HEK293T (cell line): ENCODE measurements around the gene KLF6.

ENCODE experiments used
- ARNT ChIP-seq: fragments of 450-650 bp; IDR thresholded peaks from 2 replicates; pipeline ENCODE4 v1.6.1; 2017; ENCODE audit warnings: mild to moderate bottlenecking
- BHLHE40 ChIP-seq: fragments of 450-650 bp; IDR thresholded peaks from 2 replicates; pipeline ENCODE4 v1.6.1; 2016; ENCODE audit warnings: mild to moderate bottlenecking, moderate library complexity, borderline replicate concordance
- ELF4 ChIP-seq: fragments of 450-650 bp; IDR thresholded peaks from 2 replicates; pipeline ENCODE4 v1.6.1; 2017; ENCODE audit warnings: antibody characterized with exemption
- FOXA1 ChIP-seq: fragments of 450-650 bp; IDR thresholded peaks from 2 replicates; pipeline ENCODE4 v1.6.1; 2016; ENCODE audit warnings: mild to moderate bottlenecking
- FOXM1 ChIP-seq: fragments of 450-650 bp; IDR thresholded peaks from 2 replicates; pipeline ENCODE4 v1.6.1; 2017; ENCODE audit warnings: mild to moderate bottlenecking, borderline replicate concordance
- LEF1 ChIP-seq: fragments of 450-650 bp; IDR thresholded peaks from 2 replicates; pipeline ENCODE4 v1.6.1; 2017; ENCODE audit warnings: mild to moderate bottlenecking, borderline replicate concordance
- NFRKB ChIP-seq: fragments of 450-650 bp; IDR thresholded peaks from 2 replicates; pipeline ENCODE4 v1.6.1; 2016; ENCODE audit warnings: mild to moderate bottlenecking, moderate library complexity
- SP1 ChIP-seq: fragments of 450-650 bp; IDR thresholded peaks from 2 replicates; pipeline ENCODE4 v1.6.1; 2017
- SUZ12 ChIP-seq: fragments of 450-650 bp; IDR thresholded peaks from 2 replicates; pipeline ENCODE4 v1.6.1; 2016; ENCODE audit warnings: mild to moderate bottlenecking
- ZNF384 ChIP-seq: fragments of 450-650 bp; IDR thresholded peaks from 2 replicates; pipeline ENCODE4 v1.6.1; 2016
- TF ChIP-seq, protein P1 (sequence below): fragments of 450-650 bp; IDR thresholded peaks from 2 replicates; pipeline ENCODE4 v1.6.1; 2016

DNA sequence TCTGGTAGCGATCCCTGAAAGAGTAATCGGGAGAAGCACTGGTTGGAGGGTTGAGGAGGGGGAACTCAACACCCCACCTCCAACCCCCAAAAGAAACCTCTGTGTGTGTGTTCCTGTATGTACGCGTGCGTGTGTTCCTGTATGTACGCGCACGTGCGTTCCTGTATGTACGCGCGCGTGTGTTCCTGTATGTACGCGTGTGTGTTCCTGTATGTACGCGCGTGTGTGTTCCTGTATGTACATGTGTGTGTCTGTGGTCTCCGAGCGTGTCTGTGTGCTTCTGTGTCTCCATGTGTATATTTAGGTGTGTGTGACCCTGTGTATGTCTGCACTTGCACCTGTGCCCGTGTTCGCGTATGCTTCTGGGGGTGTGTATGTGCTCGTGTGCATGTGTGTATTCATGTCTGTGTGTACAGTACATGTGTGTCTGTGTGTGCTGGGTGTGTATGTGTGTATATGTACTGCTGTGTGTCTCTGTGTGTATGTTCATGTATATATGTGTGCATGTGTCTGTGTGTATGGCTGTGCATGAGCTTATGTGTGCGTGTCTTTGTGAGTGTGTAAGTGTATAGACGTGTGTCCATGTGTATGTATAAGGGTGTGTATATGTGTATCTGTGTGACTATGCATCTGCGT, 42.9 kb upstream of the KLF6 start:
- TF ChIP-seq NFRKB (no peak), BHLHE40 (no peak), SP1 (no peak), FOXA1 (no peak), ZNF384 (no peak), SUZ12 (no peak), FOXM1 (no peak), ELF4 (no peak), LEF1 (no peak), ARNT (no peak)
- TF ChIP-seq, protein P1, sequence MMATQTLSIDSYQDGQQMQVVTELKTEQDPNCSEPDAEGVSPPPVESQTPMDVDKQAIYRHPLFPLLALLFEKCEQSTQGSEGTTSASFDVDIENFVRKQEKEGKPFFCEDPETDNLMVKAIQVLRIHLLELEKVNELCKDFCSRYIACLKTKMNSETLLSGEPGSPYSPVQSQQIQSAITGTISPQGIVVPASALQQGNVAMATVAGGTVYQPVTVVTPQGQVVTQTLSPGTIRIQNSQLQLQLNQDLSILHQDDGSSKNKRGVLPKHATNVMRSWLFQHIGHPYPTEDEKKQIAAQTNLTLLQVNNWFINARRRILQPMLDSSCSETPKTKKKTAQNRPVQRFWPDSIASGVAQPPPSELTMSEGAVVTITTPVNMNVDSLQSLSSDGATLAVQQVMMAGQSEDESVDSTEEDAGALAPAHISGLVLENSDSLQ: no peak
